ENCODE measurements around the gene ZDHHC19. TPM values are rescaled to one million over a fixed set of nuclear protein-coding genes. Genes with fewer than 3 reads are reported as not detected.
"Not testable (repeated sequence)": the region's sequence is repeated elsewhere in the genome, so short reads cannot be mapped to it uniquely, and the experiment has no call there.

The ZDHHC19 gene
- total RNA-seq, 1 donor from 2014 or later = 1.0 TPM

DNA sequence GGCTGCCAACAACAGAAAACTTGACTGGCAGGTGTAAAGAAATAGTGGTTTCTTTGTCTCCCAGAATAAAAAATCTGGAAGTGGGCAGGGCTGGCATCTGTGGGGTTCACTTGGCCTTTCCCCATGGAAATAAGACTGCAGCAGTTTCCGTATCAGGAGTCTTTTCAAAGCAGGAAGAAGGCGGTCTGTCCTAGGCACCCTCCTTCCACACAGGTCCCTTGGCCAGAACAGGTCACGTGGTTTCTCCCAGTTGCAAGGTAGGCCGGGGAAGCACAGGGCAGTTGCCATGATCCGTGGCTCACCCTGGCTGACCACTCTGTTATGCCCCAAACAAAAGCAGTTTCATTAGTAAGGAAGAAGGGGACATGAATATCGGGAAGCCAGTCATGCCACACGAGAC, 45.4 kb downstream of the ZDHHC19 start:
- H3K9me3 ChIP-seq = no peaks in the 10 kb centered on the region
- ATAC-seq (peak in 1 of 2 donors; percentile 21), DNase-seq (no peak)
- intact Hi-C loops (cut with DNase I) = no loop called here
- no peaks in the 10 kb centered on the region for H3K27me3 ChIP-seq (ENCODE audit: low read depth)
- TF ChIP-seq, protein P1, sequence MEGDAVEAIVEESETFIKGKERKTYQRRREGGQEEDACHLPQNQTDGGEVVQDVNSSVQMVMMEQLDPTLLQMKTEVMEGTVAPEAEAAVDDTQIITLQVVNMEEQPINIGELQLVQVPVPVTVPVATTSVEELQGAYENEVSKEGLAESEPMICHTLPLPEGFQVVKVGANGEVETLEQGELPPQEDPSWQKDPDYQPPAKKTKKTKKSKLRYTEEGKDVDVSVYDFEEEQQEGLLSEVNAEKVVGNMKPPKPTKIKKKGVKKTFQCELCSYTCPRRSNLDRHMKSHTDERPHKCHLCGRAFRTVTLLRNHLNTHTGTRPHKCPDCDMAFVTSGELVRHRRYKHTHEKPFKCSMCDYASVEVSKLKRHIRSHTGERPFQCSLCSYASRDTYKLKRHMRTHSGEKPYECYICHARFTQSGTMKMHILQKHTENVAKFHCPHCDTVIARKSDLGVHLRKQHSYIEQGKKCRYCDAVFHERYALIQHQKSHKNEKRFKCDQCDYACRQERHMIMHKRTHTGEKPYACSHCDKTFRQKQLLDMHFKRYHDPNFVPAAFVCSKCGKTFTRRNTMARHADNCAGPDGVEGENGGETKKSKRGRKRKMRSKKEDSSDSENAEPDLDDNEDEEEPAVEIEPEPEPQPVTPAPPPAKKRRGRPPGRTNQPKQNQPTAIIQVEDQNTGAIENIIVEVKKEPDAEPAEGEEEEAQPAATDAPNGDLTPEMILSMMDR (IDR thresholded peaks at IDR 0.05) = no peak
- peak overlapping the region; percentile 34 for H3K4me3 ChIP-seq
- H3K36me3 ChIP-seq = no peaks in the 10 kb centered on the region
- H3K4me1 ChIP-seq = no peaks in the 10 kb centered on the region
- no peak overlapping the region for H3K27ac ChIP-seq

DNA sequence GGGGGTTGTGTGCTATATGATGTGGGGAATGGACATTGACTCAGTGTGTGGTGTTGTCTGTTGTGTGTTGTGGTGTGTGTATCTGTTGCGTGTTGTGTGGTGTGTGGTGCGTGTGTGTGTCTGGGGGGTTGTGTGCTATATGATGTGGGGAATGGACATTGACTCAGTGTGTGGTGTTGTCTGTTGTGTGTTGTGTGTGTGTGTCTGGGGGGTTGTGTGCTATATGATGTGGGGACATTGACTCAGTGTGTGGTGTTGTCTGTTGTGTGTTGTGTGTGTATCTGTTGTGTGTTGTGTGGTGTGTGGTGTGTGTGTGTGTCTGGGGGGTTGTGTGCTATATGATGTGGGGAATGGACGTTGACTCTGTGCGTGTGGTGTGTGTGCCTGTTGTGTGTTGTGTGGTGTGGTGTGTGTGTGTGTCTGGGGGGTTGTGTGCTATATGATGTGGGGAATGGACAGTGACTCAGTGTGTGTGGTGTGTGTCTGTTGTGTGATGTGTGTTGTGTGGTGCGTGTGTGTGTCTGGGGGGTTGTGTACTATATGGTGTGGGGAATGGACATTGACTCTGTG, 46.1 kb downstream of the ZDHHC19 start:
- intact Hi-C loops (cut with DNase I); ATAC-seq; H3K27ac ChIP-seq; H3K9me3 ChIP-seq; DNase-seq; H3K36me3 ChIP-seq; H3K4me1 ChIP-seq; H3K27me3 ChIP-seq (ENCODE audit: low read depth): not testable (repeated sequence)
- H3K4me3 ChIP-seq = peak overlapping the region; percentile 34

DNA sequence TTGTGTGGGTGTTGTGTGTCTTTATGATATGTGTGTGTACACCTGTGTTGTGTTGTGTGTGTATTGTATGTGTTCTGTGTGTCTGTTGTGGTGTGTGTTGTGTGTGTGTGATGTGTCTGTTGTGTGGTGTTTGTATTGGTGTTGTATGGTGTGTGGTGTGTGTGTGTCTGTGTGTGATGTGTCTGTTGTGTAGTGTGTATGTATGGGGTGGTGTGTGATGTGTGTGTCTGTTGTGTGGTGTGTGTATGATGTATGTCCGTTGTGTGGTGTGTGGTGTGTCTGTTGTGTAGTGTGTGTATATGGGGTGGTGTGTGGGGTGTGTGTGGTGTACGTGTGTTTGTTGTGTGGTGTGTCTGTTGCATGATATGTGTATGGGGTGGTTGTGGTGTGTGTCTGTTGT, 46.6 kb downstream of the ZDHHC19 start:
- intact Hi-C loops (cut with DNase I) = no loop called here
- Histone ChIP-seq H3K36me3 (no peaks in the 10 kb centered on the region), H3K27me3 (ENCODE audit: low read depth) (no peaks in the 10 kb centered on the region), H3K4me1 (peaks cover 10% of the 10 kb centered on the region), H3K9me3 (no peaks in the 10 kb centered on the region), H3K4me3 (peak overlapping the region; percentile 36), H3K27ac (peak overlapping the region; percentile 72)
- DNase-seq (no peak), ATAC-seq (no peak)
- TF ChIP-seq, protein P1 (IDR thresholded peaks at IDR 0.05) = no peak

DNA sequence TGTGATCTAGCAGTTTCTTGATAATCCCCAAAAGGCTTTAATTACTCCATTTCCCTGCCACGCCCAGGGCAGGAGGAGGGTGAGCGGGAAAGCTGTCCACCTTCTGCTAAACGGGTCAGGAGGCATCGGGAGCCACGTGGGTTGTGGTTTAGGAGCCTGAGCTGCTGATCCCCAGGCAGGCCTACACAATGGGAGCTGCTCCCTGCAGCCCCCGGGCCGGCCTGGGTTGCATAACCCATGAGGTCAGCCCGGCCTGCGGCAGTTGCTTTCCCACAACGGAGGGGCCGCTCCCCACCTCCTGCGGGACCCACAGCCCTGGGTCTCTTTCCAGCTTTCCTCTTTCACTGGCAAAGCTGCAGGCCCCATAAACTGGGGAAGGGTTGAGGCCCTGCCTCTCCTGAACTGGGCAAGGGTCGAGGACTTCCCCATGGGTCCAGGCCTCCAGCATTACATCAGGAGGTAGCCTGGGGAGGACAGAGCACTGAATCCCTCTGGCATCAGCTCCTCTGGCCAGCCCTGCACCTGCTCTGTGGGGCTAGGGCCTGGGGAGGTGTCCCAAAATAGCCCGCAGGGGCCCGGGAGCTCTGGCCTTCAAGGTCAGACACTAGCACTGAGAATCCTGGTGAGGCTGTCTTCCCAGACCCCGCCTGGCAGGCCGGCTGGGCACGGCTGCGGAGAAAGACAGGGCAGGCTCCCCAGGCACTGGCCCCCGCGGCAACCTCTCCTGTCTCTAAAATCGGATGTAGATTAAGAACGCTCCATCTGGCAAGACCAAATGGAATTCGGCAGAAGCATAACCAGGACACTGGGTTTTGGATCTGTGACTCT, 47.3 kb downstream of the ZDHHC19 start:
- no peaks in the 10 kb centered on the region for H3K36me3 ChIP-seq
- intact Hi-C loops (cut with DNase I) = no loop called here
- H3K27me3 ChIP-seq (ENCODE audit: low read depth) = no peaks in the 10 kb centered on the region
- peak; percentile 55 to 68 for ATAC-seq
- peak; percentile 85 for DNase-seq
- H3K4me3 ChIP-seq = peak overlapping the region; percentile 36
- H3K9me3 ChIP-seq = no peaks in the 10 kb centered on the region
- H3K4me1 ChIP-seq = peaks cover 12% of the 10 kb centered on the region
- H3K27ac ChIP-seq = peak overlapping the region; percentile 72
- TF ChIP-seq, protein P1 (IDR thresholded peaks at IDR 0.05) = no peak

DNA sequence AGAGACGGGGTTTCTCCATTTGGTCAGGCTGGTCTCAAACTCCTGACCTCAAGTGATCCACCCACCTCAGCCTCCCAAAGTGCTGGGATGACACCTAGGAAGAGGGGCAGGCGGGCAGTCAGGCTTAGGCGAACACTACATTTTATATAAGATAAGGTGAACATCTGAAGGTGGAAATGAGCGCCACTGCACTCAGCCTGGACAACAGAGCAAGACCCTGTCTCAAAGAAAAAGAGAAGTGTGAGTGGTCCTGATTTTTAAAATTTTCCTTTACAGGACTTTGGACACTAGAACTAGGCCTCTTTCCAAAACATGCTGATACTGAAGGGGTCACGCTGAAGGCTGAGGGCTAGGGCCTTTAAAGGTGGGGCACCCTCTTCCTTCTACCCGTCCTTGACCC, 48.0 kb downstream of the ZDHHC19 start:
- Histone ChIP-seq H3K27ac (no peak overlapping the region), H3K36me3 (no peaks in the 10 kb centered on the region), H3K9me3 (no peaks in the 10 kb centered on the region), H3K4me3 (no peak overlapping the region), H3K27me3 (ENCODE audit: low read depth) (no peaks in the 10 kb centered on the region), H3K4me1 (peaks cover 12% of the 10 kb centered on the region)
- ATAC-seq (no peak), DNase-seq (peak; percentile 17)
- intact Hi-C loops (cut with DNase I) = no loop called here
- TF ChIP-seq, protein P1 (IDR thresholded peaks at IDR 0.05) = no peak

DNA sequence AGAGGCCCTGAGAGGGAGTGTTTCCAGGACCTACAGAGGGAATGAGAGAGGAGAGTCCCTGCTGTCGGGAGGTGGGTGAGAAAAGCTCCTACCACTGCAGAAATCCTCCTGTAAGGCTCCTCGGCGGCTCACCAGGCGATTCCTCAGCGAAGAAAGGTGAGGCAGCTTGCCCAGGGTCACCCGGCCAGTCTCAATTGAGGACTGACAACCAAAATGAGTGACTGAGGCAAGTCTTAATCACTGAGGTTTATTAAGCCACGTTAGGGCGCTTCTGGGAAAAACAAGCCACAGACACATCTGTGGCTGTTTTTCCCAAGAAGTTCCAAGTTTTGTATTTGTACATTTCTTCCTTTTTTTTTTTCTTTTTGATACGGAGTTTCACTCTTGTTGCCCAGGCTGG, 48.5 kb downstream of the ZDHHC19 start:
- no peak overlapping the region for H3K27ac ChIP-seq
- ATAC-seq (no peak), DNase-seq (peak; percentile 27)
- no peaks in the 10 kb centered on the region for H3K36me3 ChIP-seq
- TF ChIP-seq, protein P1 (IDR thresholded peaks at IDR 0.05) = no peak
- intact Hi-C loops (cut with DNase I) = no loop called here
- H3K27me3 ChIP-seq (ENCODE audit: low read depth) = no peaks in the 10 kb centered on the region
- H3K4me1 ChIP-seq = peaks cover 12% of the 10 kb centered on the region
- H3K9me3 ChIP-seq = no peaks in the 10 kb centered on the region
- H3K4me3 ChIP-seq = no peak overlapping the region

All from lower lobe of right lung (tissue), 2 donors.